HG03469 (cell line): ENCODE measurements around the gene ZNF132.
A peak's percentile ranks its signal among the peaks of the same experiment; 100 is the strongest.
"Not testable (repeated sequence)": the region's sequence is repeated elsewhere in the genome, so short reads cannot be mapped to it uniquely, and the experiment has no call there.

Source experiments
- ATAC-seq: cut with Tn5 transposase; IDR thresholded peaks from one replicate; pipeline ENCODE4 v1.9.1; 2021; ENCODE audit warnings: mild to moderate bottlenecking, moderate library complexity, moderate number of reproducible peaks; ENCODE audit not compliant: unreplicated experiment

The ZNF132 gene

GRCh38 chr19:58439576-58440554 lies at the start of gene ZNF132:
ZNF132 (minus strand) TSS chr19:58440153; CDS start chr19:58439821, 332 bp downstream.
- peak; percentile 89 for ATAC-seq

GRCh38 chr19:58484349-58484748 lies 44.4 kb upstream of the ZNF132 start:
- ATAC-seq = not testable (repeated sequence)

- ATAC-seq = no peak
Measured at GRCh38 chr19:58483776-58484175, 43.8 kb upstream of the ZNF132 start.

- no peak for ATAC-seq
Measured at GRCh38 chr19:58482372-58482771, 42.4 kb upstream of the ZNF132 start.

GRCh38 chr19:58480831-58481230 lies 40.9 kb upstream of the ZNF132 start:
- no peak for ATAC-seq

GRCh38 chr19:58480481-58480830 lies 40.5 kb upstream of the ZNF132 start:
- no peak for ATAC-seq

- ATAC-seq = no peak
Measured at GRCh38 chr19:58479736-58480480, 40.0 kb upstream of the ZNF132 start.

GRCh38 chr19:58479303-58479702 lies 39.4 kb upstream of the ZNF132 start:
- no peak for ATAC-seq

- ATAC-seq = no peak
Measured at GRCh38 chr19:58477871-58478270, 37.9 kb upstream of the ZNF132 start.

- ATAC-seq = no peak
Measured at GRCh38 chr19:58477130-58477529, 37.2 kb upstream of the ZNF132 start.

- ATAC-seq = no peak
Measured at GRCh38 chr19:58476498-58477015, 36.6 kb upstream of the ZNF132 start.

GRCh38 chr19:58475714-58476497 lies 36.0 kb upstream of the ZNF132 start, which contains the start of gene ZNF446:
ZNF446 (plus strand) TSS chr19:58476352; CDS start chr19:58477219, 867 bp downstream.
- ATAC-seq = peak; percentile 76

GRCh38 chr19:58474997-58475713 lies 35.2 kb upstream of the ZNF132 start:
- no peak for ATAC-seq

GRCh38 chr19:58474291-58474996 lies 34.5 kb upstream of the ZNF132 start:
- no peak for ATAC-seq

- no peak for ATAC-seq
Measured at GRCh38 chr19:58473775-58474174, 33.8 kb upstream of the ZNF132 start.

GRCh38 chr19:58471736-58472135 lies 31.8 kb upstream of the ZNF132 start:
- ATAC-seq = no peak

- ATAC-seq = not testable (repeated sequence)
Measured at GRCh38 chr19:58470837-58471543, 31.0 kb upstream of the ZNF132 start.

- ATAC-seq = no peak
Measured at GRCh38 chr19:58469241-58470013, 29.5 kb upstream of the ZNF132 start.
